ENCODE measurements around the gene INIP.

DNA sequence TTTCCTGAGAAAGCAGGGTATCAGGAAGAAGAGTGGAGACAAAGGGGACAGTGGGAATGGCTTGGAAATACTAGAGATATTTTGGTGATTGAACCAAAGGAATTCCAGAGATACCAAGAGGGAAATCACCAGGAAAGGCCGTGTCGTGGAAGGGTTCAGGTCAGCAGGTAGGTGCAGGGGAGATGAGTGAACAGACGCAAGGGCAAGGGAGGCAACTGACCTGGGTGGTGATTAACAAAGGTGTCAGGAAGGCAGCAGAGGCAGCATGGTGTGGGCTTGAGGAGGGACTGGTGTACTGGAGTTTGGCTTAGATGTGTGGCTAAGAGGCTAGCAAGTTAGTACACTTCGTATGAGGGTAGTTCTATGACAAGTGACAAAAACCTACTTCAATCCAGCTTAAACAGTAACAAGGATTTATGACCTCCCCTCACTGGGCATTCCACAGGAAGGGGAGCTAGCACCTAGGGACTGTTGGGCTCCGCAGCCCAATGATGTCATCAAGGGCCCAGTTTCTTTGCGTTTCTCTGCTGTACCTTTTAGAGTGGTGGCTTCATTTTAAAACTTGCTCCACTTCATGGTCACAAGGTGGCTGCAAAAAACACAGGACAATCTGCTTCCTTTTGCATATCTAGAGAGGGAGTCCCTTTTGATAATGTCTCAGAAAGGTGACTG, 37.0 kb downstream of the INIP start:
- TF ChIP-seq, protein P1, sequence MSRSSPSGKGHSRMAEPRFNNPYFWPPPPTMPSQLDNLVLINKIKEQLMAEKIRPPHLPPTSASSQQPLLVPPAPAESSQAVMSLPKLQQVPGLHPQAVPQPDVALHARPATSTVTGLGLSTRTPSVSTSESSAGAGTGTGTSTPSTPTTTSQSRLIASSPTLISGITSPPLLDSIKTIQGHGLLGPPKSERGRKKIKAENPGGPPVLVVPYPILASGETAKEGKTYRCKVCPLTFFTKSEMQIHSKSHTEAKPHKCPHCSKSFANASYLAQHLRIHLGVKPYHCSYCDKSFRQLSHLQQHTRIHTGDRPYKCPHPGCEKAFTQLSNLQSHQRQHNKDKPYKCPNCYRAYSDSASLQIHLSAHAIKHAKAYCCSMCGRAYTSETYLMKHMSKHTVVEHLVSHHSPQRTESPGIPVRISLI (tag by site-specific recombination; IDR thresholded peaks at IDR 0.05) = no peak
- TF ChIP-seq ZNF239 (tag by site-specific recombination; IDR thresholded peaks at IDR 0.05) (no peak), ZNF701 (tag by site-specific recombination; IDR thresholded peaks at IDR 0.05) (no peak)
- TF ChIP-seq, protein P2, sequence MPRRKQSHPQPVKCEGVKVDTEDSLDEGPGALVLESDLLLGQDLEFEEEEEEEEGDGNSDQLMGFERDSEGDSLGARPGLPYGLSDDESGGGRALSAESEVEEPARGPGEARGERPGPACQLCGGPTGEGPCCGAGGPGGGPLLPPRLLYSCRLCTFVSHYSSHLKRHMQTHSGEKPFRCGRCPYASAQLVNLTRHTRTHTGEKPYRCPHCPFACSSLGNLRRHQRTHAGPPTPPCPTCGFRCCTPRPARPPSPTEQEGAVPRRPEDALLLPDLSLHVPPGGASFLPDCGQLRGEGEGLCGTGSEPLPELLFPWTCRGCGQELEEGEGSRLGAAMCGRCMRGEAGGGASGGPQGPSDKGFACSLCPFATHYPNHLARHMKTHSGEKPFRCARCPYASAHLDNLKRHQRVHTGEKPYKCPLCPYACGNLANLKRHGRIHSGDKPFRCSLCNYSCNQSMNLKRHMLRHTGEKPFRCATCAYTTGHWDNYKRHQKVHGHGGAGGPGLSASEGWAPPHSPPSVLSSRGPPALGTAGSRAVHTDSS (tag by site-specific recombination; IDR thresholded peaks at IDR 0.05) = no peak
